HUES48 (cell line): Measurements from ENCODE around the gene C22orf39.

Experiments used
- H3K27ac ChIP-seq: one replicate; pipeline ENCODE4 v1.7.0; 2013; ENCODE audit warnings: low read depth, low read length, inconsistent platforms
- H3K27me3 ChIP-seq: 2 replicates; pipeline ENCODE4 v1.6.1; 2013; ENCODE audit warnings: mild to moderate bottlenecking, low read length; ENCODE audit not compliant: control insufficient read depth, insufficient read depth
- H3K36me3 ChIP-seq: 2 replicates; pipeline ENCODE4 v1.6.1; 2013; ENCODE audit warnings: low read length; ENCODE audit not compliant: control insufficient read depth, insufficient read depth
- H3K4me1 ChIP-seq: 2 replicates; pipeline ENCODE4 v1.6.1; 2013; ENCODE audit warnings: mild to moderate bottlenecking, low read length; ENCODE audit not compliant: control insufficient read depth, insufficient read depth
- H3K4me3 ChIP-seq: 2 replicates; pipeline ENCODE4 v1.5.1; 2013; ENCODE audit warnings: mild to moderate bottlenecking, low read depth, low read length
- H3K9ac ChIP-seq: 2 replicates; pipeline ENCODE4 v1.6.1; 2013; ENCODE audit warnings: mild to moderate bottlenecking, low read depth, low read length, moderate library complexity
- H3K9me3 ChIP-seq: 2 replicates; pipeline ENCODE4 v1.6.1; 2013; ENCODE audit warnings: low read length; ENCODE audit not compliant: control insufficient read depth, insufficient read depth

The C22orf39 gene, protein sequence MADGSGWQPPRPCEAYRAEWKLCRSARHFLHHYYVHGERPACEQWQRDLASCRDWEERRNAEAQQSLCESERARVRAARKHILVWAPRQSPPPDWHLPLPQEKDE

DNA sequence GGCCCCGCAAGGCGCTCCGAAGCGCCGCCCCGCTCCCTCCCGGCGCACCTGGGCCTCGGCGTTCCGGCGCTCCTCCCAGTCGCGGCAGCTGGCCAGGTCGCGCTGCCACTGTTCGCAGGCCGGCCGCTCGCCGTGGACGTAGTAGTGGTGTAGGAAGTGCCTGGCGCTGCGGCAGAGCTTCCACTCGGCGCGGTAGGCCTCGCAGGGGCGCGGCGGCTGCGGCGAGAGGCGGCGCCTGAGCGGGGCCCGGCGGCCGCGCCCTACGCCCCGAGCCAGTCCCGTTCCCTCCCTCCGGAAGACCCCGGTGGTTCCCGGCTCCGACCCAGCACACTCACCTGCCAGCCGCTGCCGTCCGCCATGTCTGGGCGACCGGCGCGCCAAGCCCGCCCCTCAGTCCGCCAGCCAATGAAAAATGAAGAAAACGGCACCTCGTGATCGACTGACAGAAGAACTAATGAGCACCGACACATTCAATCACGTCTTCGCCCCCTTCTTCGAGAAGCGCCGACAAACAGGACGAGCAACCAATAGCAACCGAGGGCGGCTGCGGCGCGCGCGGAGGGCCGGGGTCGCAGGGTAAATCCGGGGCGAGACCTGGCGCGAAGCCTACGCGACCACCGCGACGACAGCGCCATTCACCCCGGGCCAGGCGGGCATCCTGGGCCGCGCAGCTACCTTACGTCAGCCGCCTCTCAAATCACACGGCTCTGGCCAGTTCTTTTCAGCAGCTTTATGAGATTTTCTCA, at the start of gene C22orf39:
Gene C22orf39, minus strand, starts transcription at position 382 of the 746 bp plus-strand sequence. Its CDS starts 23 bp downstream, at position 359.
- peak within 1 kb of the TSS; percentile 97 for H3K27ac ChIP-seq
- peaks cover 56% of the 10 kb centered on the region for H3K36me3 ChIP-seq
- H3K9ac ChIP-seq, result peak within 1 kb of the TSS; percentile 93
- H3K4me3 ChIP-seq, result peak within 1 kb of the TSS; percentile 70
- H3K9me3 ChIP-seq, result no peaks in the 10 kb centered on the region
- peaks cover 5% of the 10 kb centered on the region; the same call in 1 of the 2 replicates for H3K4me1 ChIP-seq
- peaks cover 8% of the 10 kb centered on the region; the same call in 1 of the 2 replicates for H3K27me3 ChIP-seq

DNA sequence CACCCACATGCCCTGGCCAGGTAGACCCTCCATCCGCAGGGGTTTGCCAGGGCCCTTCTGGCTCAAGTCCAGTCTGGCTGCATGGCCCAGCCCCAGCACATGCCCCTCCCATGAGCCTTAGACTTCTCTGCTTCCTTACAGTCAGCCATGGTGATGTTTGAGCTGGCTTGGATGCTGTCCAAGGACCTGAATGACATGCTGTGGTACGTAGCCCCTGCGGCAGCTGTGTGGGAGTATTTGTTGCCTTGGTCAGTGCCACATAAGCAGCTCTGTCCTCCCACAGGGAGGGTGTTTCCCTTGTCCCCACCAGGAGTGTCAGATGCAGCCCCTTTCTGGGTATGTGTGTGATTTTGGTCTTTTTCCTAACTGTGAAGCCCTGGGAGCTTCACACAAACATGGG, 49.7 kb upstream of the C22orf39 start:
- H3K9me3 ChIP-seq, result no peaks in the 10 kb centered on the region
- no peaks in the 10 kb centered on the region for H3K27me3 ChIP-seq
- no peak overlapping the region for H3K9ac ChIP-seq
- H3K27ac ChIP-seq, result no peak overlapping the region
- H3K4me1 ChIP-seq, result no peaks in the 10 kb centered on the region
- peaks cover 75% of the 10 kb centered on the region for H3K36me3 ChIP-seq
- H3K4me3 ChIP-seq, result no peak overlapping the region

DNA sequence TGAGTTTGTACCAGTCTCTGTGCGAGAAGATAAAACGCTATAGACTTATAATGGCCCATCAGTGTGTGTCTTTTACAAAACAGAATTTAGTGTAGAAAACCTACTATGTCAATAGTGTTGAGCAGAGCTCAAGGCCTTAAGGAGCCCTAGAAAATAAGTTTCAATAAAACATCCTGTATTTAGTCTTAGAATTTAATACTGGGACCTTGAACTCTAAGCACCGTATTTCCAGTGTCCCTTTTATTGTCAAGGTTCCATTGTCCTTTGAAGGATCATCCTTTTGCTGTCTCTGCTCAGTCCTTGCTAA, 48.8 kb upstream of the C22orf39 start:
- Histone ChIP-seq H3K4me3 (no peak overlapping the region), H3K9ac (no peak overlapping the region), H3K27me3 (no peaks in the 10 kb centered on the region), H3K9me3 (no peaks in the 10 kb centered on the region), H3K4me1 (no peaks in the 10 kb centered on the region), H3K36me3 (peaks cover 79% of the 10 kb centered on the region), H3K27ac (no peak overlapping the region)

DNA sequence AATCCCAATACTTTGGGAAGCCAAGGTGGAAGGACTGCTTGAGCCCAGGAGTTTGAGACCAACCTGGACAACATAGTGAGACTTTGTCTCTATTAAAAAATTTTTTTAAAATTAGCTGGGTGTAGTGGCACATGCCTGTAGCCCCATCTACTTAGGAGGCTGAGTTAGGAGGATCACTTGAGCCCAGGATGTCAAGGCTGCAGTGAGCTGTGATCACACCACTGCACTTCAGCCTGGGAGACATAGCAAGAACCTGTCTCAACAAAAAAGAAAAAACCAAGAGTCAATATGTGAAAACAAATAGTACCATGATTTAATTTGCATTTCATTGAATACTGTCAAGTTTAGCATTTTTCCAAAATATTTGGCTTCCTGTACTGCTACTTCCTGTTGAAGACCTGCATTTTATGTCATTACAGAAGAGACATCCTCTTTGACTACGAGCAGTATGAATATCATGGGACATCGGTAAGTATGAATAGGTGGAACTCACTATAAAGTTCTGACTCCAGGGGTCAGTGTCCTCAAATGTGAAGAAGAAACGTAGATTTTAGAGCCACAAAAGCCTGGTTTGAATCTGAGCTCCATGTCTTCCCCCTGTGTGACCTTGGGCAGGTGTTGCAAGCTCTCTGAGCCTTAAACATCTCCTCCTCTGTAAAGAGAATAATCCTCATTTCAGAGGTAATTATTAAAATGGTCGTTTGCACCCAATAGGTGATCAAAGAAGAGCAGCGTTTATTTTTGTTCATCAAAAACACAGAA, 48.2 kb upstream of the C22orf39 start:
- Histone ChIP-seq H3K27me3 (no peaks in the 10 kb centered on the region), H3K36me3 (peaks cover 79% of the 10 kb centered on the region), H3K27ac (no peak overlapping the region), H3K4me1 (no peaks in the 10 kb centered on the region), H3K9me3 (no peaks in the 10 kb centered on the region), H3K4me3 (no peak overlapping the region), H3K9ac (no peak overlapping the region)

DNA sequence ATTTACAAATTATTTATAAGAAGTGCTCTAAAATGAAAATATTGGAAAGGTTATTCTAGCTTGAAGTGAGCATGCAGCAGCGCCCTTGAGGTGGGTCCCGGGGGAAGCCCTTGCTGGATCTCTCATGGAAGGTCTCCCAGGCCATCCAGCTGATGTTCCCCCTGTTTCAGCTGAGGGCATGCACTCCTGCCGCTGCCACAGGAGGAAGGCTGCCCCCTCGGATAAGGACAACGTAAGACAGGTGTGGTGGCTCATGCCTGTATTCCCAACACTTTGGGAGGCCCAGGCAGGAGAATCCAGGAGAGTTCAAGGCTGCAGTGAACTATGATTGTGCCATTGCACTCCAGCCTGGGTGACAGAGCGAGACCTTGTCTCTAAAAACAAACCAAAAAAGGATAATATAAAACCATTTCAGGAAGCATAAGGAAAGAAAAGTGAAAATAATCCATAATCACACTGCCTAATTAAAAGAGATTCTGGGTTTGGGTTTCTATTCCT, 47.2 kb upstream of the C22orf39 start:
- Histone ChIP-seq H3K36me3 (peaks cover 80% of the 10 kb centered on the region), H3K27ac (no peak overlapping the region), H3K4me1 (no peaks in the 10 kb centered on the region), H3K27me3 (no peaks in the 10 kb centered on the region), H3K4me3 (no peak overlapping the region), H3K9ac (no peak overlapping the region), H3K9me3 (no peaks in the 10 kb centered on the region)

DNA sequence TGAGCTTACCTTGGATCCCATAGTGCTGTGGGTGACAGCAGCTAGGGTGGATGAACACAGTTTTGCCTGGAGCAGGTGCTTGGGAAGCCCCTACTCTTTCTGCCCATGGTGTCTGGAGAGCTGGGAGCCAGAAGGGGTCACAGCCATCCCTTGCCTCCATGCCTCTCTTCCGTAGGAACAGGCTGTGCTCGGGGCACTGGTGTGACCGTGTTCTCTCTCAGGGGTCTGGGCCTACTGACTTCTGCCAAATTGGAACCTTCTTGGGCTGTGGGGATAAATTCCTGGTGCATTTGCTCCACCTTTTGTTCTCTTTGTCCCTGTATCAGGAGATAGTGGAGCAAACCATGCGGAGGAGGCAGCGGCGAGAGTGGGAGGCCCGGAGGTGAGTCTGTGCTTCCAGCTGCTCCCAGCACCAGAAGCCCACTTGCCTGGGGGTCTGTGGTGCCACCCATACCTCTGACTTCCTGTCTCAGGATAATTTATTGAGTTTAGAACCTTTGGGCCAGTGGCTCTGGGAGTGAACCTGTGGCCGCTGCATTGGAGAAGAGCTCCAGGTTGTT, 46.6 kb upstream of the C22orf39 start:
- Histone ChIP-seq H3K36me3 (peaks cover 80% of the 10 kb centered on the region), H3K9ac (no peak overlapping the region), H3K4me3 (no peak overlapping the region), H3K27ac (no peak overlapping the region), H3K27me3 (no peaks in the 10 kb centered on the region), H3K9me3 (no peaks in the 10 kb centered on the region), H3K4me1 (no peaks in the 10 kb centered on the region)

DNA sequence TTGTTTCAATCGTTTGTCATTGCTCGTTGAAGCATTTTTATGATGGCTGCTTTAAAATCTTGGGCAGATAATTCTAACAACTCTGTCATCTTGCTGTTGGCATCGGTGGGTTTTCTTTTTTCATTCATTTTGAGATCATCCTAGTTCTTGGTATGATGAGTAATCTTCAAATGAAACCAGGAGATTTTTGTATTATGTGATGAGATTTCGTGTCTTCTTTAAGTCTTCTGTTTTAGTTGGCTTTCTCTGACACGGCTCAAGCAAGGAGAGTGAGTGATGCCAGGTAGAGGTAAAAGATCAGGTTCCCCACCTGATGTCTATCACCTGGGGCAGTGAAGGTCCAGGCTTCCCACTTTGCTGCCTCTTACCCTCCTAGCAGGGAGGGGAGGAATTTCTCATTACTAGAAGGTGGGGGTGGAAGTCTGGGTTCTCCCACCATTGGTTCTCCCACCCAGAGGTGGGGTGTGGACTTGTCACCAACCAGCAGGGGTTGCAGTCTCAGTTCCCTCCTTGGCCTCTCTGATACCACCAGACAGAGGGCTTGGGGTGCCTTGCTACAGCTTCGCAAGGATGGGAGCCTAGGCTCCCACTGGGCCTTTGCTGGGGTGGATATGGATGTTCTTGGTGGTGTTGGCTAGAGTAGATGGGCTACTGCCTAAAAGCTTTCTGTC, 45.1 kb upstream of the C22orf39 start:
- H3K9me3 ChIP-seq, result no peaks in the 10 kb centered on the region
- no peak overlapping the region for H3K27ac ChIP-seq
- no peak overlapping the region for H3K9ac ChIP-seq
- H3K4me3 ChIP-seq, result no peak overlapping the region
- H3K4me1 ChIP-seq, result no peaks in the 10 kb centered on the region
- H3K27me3 ChIP-seq, result no peaks in the 10 kb centered on the region
- peaks cover 78% of the 10 kb centered on the region for H3K36me3 ChIP-seq

DNA sequence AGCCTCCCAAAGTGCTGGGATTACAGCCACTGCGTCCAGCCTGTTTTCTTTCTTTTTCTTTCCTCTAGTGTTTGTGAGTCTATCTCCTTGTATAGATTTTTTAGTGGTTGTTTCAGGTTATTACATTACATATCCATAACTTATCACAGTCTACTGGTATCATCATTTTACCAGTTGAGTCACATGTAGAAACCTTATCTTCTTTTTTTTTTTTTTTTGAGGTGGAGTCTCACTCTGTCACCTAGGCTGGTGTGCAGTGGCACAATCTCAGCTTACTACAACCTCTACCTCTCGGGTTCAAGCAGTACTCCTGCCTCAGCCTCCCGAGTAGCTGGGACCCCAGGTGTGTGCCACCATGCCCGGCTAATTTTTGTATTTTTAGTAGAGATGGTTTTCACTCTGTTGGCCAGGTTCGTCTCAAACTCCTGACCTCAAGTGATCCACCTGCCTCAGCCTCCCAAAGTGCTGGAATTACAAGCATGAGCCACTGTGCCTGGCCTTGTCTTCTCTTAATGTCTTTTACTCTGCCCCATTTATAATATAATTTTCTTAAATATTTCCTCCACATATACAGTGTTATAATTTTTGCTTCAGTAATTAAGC, 43.2 kb upstream of the C22orf39 start:
- peaks cover 71% of the 10 kb centered on the region for H3K36me3 ChIP-seq
- no peaks in the 10 kb centered on the region for H3K27me3 ChIP-seq
- no peaks in the 10 kb centered on the region for H3K9me3 ChIP-seq
- no peaks in the 10 kb centered on the region for H3K4me1 ChIP-seq
- H3K9ac ChIP-seq, result no peak overlapping the region
- H3K4me3 ChIP-seq, result no peak overlapping the region
- no peak overlapping the region for H3K27ac ChIP-seq

DNA sequence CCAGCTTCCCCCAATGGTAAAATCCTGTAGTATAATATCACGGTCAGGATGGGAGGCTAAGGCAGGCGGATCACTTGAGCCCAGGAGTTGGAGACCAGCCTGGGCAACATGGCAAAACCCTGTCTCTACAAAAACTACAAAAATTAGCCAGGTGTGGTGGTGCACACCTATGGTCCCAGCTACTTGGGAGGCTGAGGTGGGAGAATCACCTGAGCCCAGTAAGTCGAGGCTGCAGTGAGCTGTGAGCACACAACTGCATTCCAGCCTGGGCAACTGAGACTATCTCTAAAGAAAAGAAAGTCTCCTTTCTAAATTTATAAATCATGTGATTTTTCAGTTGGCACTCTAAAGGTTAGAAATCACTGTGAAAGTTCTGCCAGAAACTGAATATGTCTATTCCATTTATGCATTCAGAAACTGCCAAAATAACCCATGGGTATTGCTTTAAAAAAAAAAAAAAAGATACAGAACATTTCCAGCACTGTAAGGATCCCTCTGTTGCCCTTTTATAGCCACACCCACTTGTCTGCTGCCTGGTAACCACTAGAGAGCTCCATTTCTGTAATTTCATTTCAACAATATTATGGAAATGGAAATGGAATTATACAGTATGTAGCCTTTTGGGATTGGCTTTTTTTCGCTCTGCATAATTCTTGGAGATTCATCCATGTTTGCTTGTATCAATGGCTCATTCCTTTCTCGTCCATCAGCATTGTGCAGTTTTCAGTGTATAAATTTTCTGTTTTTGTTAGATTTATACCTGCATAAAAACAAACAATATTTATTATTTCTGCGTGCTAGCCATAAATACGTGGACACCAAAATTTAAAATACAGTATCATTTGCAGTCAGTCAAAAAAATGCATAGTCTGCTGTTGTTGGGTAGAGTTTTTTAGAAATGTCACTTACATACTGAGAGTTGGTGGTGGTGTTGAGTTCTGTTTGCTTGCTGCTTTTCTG, 41.7 kb upstream of the C22orf39 start:
- H3K4me3 ChIP-seq, result no peak overlapping the region
- no peaks in the 10 kb centered on the region for H3K27me3 ChIP-seq
- no peak overlapping the region for H3K27ac ChIP-seq
- H3K9me3 ChIP-seq, result no peaks in the 10 kb centered on the region
- H3K4me1 ChIP-seq, result no peaks in the 10 kb centered on the region
- H3K9ac ChIP-seq, result no peak overlapping the region
- peaks cover 71% of the 10 kb centered on the region for H3K36me3 ChIP-seq
